H1 (cell line): ENCODE measurements around the gene METTL22. TPM values are rescaled to one million over a fixed set of nuclear protein-coding genes. Genes with fewer than 3 reads are reported as not detected.

Experiments used
- CHD7 ChIP-seq: fragments of 300-600 bp; sonication (generic); IDR thresholded peaks from 2 replicates; pipeline ENCODE4 v1.7.1; 2012; ENCODE audit warnings: low read length, moderate library complexity, mild to moderate bottlenecking, inconsistent platforms; ENCODE audit not compliant: insufficient replicate concordance
- EP300 ChIP-seq, 2 experiments: IDR thresholded peaks; 1 replicate in 1 of 2; 2 replicates in 1 of 2; pipeline ENCODE4 v1.6.1; 2011 to 2012; ENCODE audit warnings: low read depth in 2 of 2, low read length in 2 of 2, mild to moderate bottlenecking in 2 of 2, borderline replicate concordance in 1 of 2, inconsistent platforms in 1 of 2, moderate library complexity in 1 of 2
- NANOG ChIP-seq: IDR thresholded peaks from 2 replicates; pipeline ENCODE4 v1.6.1; 2011; ENCODE audit warnings: low read length, low read depth, mild to moderate bottlenecking, inconsistent platforms; ENCODE audit not compliant: insufficient read depth, poor library complexity, severe bottlenecking
- POLR2A ChIP-seq, 2 experiments: IDR thresholded peaks; 1 replicate in 1 of 2; 2 replicates in 1 of 2; pipeline ENCODE4 v1.6.1; 2011; ENCODE audit warnings: low read depth in 2 of 2, low read length in 2 of 2, mild to moderate bottlenecking in 2 of 2; ENCODE audit errors: control extremely low read depth in 1 of 2
- RAD21 ChIP-seq, 2 experiments: IDR thresholded peaks in 1 of 2; conservative IDR thresholded peaks in 1 of 2; 2 replicates each; pipeline ENCODE4 v1.6.1; 2011; ENCODE audit warnings: low read depth in 2 of 2, low read length in 2 of 2, improper control_type of control experiment in 1 of 2, inconsistent platforms in 1 of 2, mild to moderate bottlenecking in 1 of 2, moderate library complexity in 1 of 2
- RBBP5 ChIP-seq: IDR thresholded peaks from 2 replicates; pipeline ENCODE4 v1.7.1; 2012; ENCODE audit warnings: low read depth, mild to moderate bottlenecking, inconsistent platforms, low read length, moderate library complexity, borderline replicate concordance
- polyA plus RNA-seq, 7 experiments: library from polyadenylated mRNA; depleted of rRNA in 3 of 7; stranded (reverse) in 5 of 7; unstranded in 2 of 7; fragments of >200 nt in 5 of 7; fragments of 200-250 nt in 2 of 7; gene quantifications; 1 replicate in 5 of 7; 2 replicates in 1 of 7; 4 replicates in 1 of 7; pipeline versions ENCODE4 v1.2.1 to v1.2.3, GENCODE V29; 2011 to 2013; ENCODE audit warnings: missing spikeins in 2 of 7, mixed read lengths in 2 of 7
- total RNA-seq: library from RNA; stranded (reverse); fragmentation: NEBNext Ultra II Directional; extraction: Animal tissue kit (Norgen Biotek cat#: 25700); gene quantifications from 2 replicates; pipeline ENCODE4 v1.2.1, GENCODE V29; 2021

Gene METTL22
- total and polyA plus RNA-seq, 2 of the 8 experiments (the other 6 are each of a cell fraction or from before 2014, with no cell fraction given) = 56.7 to 85.2 TPM

GRCh38 chr16:8663192-8664089 is 41.9 kb downstream of the METTL22 start (continued):
- no peak for TF ChIP-seq POLR2A (IDR thresholded peaks at IDR 0.05; ENCODE audit: control extremely low read depth in 1 of 2, low read depth in 2 of 2, low read length in 2 of 2)
- no peak for TF ChIP-seq EP300 (IDR thresholded peaks at IDR 0.05; ENCODE audit: borderline replicate concordance in 1 of 2, low read depth in 2 of 2, low read length in 2 of 2)
- TF ChIP-seq NANOG = no peak
- TF ChIP-seq RBBP5 = no peak
- TF ChIP-seq CHD7 = no peak
- TF ChIP-seq RAD21 (IDR thresholded peaks at IDR 0.05 in 1 of 2, conservative IDR thresholded peaks at IDR 0.05 in 1 of 2; ENCODE audit: low read depth in 2 of 2, low read length in 2 of 2) = no peak
- TF ChIP-seq, all 59 proteins: peak for 0
